Renal cortex interstitium (tissue), 11 donors: ENCODE data around the gene HPX. TPM values are rescaled to one million over a fixed set of nuclear protein-coding genes. Genes with fewer than 3 reads are reported as not detected.

Experiments
- DNase-seq, 11 donors: peaks; one replicate each; pipeline ENCODE4 v3.0.0-alpha.2; 2013; ENCODE audit warnings: low read depth in 9 of 11, low spot score in 4 of 11; ENCODE audit errors: extremely low read depth in 1 of 11
- polyA plus RNA-seq, 3 donors: library from polyadenylated mRNA; unstranded; fragments of 120-200 nt; gene quantifications; one replicate each; pipeline ENCODE4 v1.2.1, GENCODE V29; 2013; ENCODE audit not compliant: insufficient read length in 3 of 3

Gene HPX
- polyA plus RNA-seq, 3 donors: 3.2 to 4.8 (median 4.2) TPM

DNA sequence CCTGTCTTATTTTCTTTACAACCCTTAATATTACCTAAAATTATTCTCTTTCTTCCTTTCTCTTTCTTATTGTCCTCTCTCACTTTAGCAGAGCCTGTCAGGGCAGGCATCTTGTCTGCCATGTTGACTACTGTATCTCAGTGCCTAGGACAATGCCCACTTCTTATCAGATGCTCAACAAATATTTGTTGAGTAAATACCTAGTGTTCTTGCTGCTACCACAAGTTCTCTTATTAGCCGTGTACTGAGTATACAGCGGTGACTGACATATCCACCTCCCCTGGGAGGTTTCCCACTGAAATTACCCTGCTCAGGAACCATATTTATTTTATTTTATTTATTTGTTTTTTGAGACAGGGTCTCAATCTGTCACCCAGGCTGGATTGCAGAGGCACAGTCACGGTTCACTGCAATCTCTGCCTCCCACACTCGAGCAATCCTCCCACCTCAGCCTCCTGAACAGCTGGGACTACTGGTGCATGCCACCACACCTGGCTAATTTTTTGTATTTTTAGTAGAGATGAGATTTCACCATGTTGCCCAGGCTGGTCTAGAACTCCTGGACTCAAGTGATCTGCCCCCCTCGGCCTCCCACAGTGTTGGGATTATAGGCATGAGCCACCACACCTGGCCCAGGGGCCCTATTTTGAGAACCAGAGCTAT, 6.7 kb downstream of the HPX start:
- DNase-seq: no peak

- no peak for DNase-seq
Observed at GRCh38 chr11:6431861-6432260, 8.9 kb downstream of the HPX start.

- no peak for DNase-seq
Observed at GRCh38 chr11:6427516-6427915, 13.3 kb downstream of the HPX start.

DNA sequence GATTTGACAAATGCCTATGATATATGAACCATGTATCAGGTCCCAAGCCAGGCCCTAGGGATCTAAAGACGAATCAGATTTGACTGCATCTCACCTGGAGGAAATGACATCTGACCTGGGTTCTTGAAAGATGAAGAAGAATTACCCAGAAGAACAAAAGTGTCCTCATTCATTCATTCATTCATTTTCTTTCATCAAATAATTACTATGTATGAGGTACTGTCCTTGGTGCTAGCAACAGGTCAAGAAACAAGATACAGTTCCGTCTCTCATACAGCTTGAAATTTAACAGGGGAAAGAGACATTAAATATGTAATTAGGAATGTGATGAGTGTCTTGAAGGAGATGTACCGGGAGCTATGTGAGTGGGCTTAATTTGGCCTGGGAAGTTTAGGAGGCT, 20.1 kb downstream of the HPX start:
- no peak for DNase-seq

DNA sequence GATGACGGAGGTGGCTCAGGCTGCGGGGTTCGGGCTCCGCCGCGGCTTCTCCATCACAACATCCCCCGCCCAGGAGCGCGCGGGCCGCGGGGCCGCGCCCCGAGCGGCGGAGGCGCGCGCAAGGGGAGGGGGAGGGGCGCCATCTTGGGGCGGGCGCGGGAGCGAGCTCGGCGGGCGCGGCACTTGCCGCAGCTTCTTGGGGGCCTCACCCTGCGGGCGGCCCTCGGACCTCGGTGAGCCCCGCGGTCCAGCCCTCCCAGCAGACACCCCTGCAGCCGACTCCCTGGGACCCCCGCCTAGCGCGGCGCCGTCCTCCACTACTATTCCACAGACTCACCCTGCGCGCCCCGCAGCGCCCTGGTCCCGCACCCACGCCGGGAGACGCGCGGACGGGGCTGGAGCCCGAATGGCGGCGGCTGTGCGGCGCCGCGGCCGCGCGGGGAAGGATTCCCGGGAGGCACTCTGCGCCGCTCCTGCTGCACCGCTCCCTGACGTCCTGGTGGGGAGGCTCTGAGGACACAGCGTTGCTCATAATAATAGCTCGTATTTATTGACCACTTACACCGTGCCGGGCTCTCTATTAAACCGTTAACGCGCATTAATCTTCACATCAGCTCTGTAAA, 21.7 kb downstream of the HPX start, which contains the start of gene APBB1:
Gene APBB1, minus strand, starts transcription at position 86 of the 623 bp plus-strand sequence. CDS start 7,747 bp downstream, outside the sequence.
- peak in 9 of 11 donors; percentile 37 to 73 (median 62) for DNase-seq

DNA sequence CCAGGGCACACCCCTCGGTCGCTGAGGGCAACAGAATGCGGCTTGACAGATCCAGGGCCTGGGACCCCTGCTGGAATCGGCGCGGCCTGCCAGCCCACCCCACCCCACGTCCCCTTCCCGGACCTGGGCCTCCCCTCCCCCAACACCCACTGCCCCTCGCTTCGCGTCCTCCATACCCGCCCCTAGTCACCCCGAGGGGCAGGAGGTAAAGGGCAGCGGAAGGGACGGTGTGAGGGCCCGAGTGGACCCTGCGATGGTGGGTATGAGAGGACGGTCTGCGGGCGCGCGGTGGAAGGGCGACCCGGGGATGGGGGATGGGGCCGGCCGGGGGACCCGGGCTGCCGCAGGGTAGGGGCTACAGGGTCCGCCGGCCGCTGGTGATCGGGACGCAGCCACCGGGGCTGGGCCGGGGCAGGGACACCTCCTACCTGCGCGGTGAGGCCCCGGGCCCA, 22.2 kb downstream of the HPX start:
- DNase-seq: peak in 4 of 11 donors; percentile 9 to 11 (median 10)

- DNase-seq: no peak
Observed at GRCh38 chr11:6417907-6418556, 22.8 kb downstream of the HPX start.

DNA sequence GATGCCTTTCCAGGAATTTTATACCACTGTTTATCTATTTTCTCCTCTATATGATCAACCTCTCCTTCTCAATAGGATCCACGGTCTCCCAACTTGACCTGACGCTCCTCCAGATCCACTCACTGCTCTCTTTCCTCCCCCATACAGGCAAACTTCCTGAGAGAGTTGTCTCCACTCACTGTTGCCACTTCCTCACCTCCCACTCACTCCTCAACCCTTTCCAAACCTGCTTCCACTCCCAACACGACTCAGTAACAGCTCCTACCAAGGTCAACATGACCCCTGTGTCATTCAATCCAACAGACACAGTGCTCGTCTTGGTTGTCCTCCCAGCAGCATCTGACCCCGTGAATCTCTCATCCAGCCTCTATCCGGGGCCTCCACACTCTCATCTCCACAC, 25.0 kb downstream of the HPX start:
- no peak for DNase-seq

DNA sequence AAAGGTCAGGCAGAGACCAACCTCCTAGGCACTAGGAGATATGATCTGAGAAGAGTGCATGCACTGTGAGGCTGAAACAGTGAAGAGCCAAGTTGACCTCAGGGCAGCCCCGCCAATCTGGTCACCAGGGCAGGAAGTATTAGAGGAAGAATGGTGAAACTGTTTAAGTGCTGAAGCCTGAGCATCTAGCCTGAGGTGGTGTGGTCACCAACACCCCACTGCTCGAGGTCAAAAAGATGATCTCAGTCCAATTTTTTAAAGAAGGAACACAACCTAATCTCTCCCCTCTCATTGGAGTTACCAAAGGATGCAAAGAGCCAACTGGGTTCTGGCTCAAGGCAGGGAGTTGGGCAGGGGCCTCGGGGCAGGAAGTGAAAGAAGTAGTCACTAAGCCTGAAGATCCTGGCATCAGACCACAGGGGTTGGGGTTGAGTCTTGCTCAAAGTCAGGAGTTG, 25.9 kb downstream of the HPX start:
- no peak for DNase-seq

GRCh38 chr11:6413791-6414201, 27.0 kb downstream of the HPX start:
- no peak for DNase-seq

DNA sequence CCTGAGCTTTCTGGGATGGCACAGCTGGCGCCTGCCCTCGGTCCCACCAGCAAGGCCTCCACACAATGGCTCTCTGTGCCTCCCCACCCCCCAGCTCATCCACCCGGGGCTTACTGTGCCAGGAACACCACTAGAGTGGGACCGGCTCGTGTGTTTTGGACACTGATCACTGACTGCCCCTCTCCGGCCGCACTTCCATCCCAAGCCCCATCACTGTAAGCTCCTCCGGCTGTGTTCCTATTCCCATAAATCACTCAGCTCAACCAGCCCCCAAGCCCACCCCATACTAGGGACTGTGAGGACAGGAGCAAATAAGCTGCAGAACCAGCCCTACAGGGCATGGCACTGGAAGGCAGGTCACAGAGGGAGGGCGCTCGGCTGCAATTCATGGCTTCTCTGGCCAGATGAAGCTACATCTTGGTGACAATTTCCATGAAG, 29.2 kb downstream of the HPX start:
- DNase-seq: no peak

- DNase-seq: no peak
Observed at GRCh38 chr11:6410695-6411430, 29.9 kb downstream of the HPX start.

- DNase-seq: no peak
Observed at GRCh38 chr11:6406370-6406769, 34.4 kb downstream of the HPX start.

GRCh38 chr11:6405846-6406245, 34.9 kb downstream of the HPX start:
- DNase-seq: no peak

GRCh38 chr11:6405052-6405667, 35.6 kb downstream of the HPX start:
- DNase-seq: peak in 7 of 11 donors; percentile 17 to 59 (median 36)

- DNase-seq: no peak
Observed at GRCh38 chr11:6404342-6405051, 36.3 kb downstream of the HPX start.

DNA sequence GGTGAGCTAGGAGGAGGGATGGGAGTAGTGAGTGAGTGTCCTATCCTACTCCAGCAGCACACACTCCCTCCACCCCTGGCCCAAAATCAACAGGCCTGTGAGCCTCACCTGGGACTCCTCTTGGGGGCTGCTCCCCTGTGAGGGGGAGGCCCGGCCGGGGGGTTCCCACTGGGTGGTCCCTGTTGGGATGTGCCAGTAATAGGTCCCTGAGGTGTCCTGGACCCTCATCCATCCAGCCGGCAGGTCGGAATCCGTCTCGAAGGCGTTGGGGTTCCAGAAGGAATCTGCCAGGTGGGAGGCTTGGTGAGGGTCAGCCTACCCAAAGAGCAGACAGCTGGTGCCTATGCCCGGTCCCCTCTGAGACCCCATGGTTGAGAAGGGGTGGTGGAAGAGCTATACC, 37.2 kb downstream of the HPX start:
- DNase-seq: no peak

DNA sequence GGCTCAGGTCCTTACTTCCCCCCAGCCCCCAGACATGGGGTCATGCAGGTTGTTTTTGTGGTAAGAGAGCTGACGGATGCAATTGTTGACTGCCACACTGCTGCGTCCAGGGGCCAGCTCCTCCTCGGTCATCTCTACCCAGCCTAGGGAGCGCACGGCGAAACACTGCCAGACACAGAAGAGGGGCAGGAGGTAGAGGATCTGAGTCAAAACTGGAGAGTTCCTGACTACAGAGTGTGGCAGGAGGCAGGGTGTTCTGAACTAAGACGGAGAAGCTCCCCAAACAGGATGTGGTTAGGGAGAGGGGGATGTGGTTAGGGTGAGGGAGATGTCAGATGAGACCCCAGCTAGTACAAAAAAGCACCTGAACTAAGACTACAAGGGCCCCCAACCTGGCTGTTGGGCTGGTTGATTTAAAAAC, 38.2 kb downstream of the HPX start:
- no peak for DNase-seq
